LNCAP (cell line): ENCODE data around the gene ITPRID1.

ENCODE experiments used
- TF ChIP-seq, protein P1 (sequence below): fragments of 450-650 bp; IDR thresholded peaks from 2 replicates; pipeline ENCODE4 v1.5.1; 2017; ENCODE audit warnings: mild to moderate bottlenecking

ITPRID1 gene

DNA sequence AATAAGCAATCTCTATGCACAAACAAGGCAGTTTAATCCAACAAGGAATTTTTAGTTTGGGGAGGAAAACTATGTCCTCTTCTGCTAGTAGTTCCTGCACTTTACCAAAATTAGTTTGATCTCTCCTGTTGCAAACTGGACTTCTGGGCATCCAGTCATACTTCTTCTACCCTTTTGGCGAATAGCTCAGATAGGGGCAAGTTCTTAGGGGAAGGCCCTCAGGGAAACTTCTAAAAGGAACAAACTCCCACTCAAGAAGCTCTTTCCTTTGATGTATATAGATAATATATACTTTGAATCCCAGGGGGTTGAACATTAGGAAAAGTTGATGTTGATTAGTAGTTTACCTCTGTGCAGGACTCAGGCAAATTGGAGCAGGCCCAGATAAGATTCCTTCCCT, 151.7 kb downstream of the ITPRID1 start:
- TF ChIP-seq, protein P1, sequence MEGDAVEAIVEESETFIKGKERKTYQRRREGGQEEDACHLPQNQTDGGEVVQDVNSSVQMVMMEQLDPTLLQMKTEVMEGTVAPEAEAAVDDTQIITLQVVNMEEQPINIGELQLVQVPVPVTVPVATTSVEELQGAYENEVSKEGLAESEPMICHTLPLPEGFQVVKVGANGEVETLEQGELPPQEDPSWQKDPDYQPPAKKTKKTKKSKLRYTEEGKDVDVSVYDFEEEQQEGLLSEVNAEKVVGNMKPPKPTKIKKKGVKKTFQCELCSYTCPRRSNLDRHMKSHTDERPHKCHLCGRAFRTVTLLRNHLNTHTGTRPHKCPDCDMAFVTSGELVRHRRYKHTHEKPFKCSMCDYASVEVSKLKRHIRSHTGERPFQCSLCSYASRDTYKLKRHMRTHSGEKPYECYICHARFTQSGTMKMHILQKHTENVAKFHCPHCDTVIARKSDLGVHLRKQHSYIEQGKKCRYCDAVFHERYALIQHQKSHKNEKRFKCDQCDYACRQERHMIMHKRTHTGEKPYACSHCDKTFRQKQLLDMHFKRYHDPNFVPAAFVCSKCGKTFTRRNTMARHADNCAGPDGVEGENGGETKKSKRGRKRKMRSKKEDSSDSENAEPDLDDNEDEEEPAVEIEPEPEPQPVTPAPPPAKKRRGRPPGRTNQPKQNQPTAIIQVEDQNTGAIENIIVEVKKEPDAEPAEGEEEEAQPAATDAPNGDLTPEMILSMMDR = no peak

DNA sequence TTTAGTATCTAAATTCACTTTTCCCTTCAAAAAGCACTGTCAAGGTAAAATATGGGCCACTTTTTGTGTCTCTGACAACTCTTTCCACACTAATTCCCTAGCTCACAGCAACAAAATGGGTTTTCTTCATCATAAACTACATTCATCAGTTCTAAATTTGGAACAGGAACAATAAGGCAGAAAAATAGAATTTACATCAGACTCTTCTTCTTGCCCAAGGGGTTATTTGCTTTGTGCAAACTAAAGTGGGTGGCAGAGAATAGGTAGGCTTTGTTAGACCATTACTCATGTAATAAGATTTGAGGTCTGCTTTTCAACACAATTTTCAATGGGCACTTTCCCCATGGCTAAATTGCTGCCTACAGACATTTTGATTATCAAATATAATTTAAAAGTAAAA, 155.6 kb downstream of the ITPRID1 start:
- TF ChIP-seq, protein P1 = no peak

DNA sequence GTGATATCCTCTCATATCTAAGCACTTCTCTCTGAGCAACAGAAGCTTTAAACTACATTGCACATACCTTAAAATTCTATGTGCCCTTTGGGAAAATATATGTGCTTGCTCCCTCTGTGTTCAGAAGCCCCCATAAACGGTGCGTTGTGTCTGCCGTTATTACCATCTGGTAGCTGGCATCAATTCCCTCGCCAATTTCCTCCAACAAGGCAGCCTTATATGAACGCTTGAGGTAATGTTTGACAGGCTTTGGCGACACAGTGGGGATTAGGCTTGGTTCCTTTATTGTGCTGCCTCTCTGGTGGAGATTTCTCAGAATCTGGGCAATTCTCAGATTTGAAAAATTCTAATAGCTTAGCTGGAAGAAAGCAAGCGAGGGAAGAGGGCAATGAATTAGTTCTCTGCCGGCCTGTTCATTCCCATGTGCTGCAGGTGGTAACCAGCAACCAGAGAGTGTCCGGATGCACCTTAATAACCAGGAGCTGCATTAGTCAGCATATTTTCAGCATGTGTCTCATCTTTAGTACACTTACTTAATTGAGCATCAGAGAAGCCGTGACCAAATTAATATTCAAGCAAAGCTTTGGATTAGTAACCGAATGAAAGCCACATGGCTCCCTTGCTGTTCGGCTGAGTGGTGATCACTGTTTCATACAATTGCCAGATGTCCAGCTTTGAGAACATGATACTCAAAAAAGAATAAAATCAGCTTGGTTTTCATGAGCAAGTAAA, 165.8 kb downstream of the ITPRID1 start:
- TF ChIP-seq, protein P1 = no peak

DNA sequence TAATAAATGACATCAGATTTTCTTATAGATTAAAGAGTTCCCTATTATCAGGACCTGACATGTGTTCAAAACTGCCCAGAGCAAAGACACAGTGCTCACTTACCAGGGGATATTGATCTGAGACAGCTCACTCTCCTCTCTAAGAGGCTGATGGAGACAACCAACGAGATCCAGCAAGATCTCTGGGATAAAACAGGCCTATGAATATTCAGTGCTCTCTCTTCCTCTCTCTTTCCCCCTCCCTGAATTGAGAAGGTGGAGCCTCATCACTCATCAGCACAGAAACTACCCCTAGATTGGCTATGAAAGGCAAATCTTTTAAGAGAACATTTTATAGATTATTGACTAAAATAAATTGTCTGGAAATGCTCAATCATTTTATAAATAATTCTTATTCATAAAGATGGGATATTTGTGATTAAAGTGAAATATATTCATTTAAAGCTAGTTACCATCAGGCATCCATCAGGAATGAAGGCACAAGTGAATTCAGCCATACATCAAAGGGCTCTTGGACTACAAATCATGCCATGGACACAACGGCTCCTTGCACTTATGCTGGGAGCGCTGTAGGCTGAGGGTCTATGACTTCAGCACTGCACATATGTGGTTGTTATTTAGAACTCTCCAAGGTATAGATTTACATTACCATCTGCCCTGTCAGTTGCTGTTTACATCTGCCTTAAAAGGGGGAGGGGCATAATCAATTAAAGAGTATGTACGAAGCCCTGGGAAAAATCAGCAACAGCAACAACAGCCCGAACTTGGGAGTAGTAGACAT, 169.7 kb downstream of the ITPRID1 start:
- TF ChIP-seq, protein P1 = no peak

DNA sequence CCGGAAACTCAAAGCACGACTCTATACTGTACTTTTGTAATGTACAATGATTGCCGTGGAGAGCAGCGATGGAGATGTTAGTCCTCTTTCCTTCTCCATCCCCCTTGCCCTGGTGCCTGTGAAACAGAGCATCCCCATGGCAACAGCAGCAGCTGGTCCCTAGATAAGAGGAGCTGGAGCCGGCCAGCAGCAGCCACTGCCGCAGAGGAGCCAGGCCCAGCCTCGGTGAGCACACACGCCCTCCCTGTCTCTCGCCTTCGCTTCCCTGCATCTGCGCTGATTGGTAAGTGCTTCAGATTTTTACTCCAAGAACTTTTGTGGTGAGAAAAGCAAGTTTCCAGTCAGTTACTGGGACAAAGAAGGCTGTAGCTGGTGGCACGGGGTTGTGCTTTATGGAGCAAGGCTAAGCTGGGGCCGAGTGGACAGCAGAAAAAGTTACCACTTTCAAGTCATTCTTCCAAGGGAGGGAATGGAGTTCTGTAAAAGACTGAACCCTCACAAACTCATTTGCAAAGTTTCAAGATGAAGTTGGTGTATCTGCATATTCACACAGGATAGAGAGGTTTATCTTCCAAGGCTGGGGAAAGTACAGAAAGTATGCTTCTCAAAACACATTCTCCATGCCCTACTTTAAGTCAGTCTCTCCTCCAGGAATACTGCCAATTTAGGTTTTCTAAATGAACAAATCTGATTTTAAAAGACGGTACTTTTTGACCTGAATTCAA, 173.3 kb downstream of the ITPRID1 start, which contains the start of gene PPP1R17:
Gene PPP1R17, plus strand, starts transcription at position 192 of the 725 bp plus-strand sequence. CDS start 5,227 bp downstream, outside the sequence.
- TF ChIP-seq, protein P1 = no peak

DNA sequence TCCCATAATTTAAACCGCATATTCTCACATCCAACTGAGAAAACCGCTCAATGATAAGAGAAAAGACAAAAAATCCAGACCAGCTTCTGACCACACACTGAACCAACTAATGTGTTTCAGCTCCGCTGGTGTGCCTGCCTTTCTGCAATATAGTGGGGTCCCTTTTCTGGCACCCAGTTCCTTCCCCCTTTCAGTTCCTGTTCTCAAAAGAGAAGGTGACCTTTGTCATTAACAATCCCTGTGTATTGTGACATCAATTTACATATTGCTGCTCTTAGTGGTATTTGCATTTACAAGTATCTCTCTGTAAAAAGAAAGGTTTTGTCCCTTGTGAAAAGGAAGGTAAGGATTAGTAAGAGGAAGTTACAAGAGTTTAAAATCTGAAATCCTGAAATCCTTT, 174.5 kb downstream of the ITPRID1 start:
- TF ChIP-seq, protein P1 = no peak

DNA sequence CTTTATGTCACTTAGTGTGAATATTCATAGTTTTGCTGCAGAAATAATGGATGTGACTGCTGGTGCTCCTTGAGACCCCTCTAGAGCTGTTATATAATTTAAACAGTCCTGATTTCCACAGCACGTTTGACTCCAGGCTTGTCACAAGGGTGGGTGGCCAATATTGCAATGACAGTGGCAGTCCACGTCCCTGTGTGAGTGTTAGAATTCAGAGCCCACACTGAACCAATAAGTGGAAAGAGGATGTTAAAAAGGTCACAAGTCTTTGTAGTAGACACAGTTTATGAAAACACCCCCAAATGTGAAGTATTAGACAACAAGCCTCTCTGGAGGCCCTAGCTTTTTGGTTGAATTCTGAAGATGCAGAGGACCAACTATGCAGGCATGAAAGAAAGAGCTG, 175.1 kb downstream of the ITPRID1 start:
- TF ChIP-seq, protein P1 = no peak
